GM18951 (cell line): Measurements from ENCODE around the gene ELP4.
"Not testable (repeated sequence)": the region's sequence is repeated elsewhere in the genome, so short reads cannot be mapped to it uniquely, and the experiment has no call there.

Experiments used
- POLR2A ChIP-seq: IDR thresholded peaks from 4 replicates; pipeline ENCODE4 v1.6.1; 2011; ENCODE audit warnings: mild to moderate bottlenecking; ENCODE audit not compliant: insufficient read length, insufficient read depth; ENCODE audit errors: extremely low read depth
- in situ Hi-C: fragments of 300-500 bp; cut with MboI; formaldehyde crosslinking; loops from one replicate; pipeline ENCODE4 v1.12.0; 2022; ENCODE audit warnings: low sequenced_read_pairs, mixed read lengths, inconsistent platforms; ENCODE audit not compliant: unreplicated experiment

The ELP4 gene

DNA sequence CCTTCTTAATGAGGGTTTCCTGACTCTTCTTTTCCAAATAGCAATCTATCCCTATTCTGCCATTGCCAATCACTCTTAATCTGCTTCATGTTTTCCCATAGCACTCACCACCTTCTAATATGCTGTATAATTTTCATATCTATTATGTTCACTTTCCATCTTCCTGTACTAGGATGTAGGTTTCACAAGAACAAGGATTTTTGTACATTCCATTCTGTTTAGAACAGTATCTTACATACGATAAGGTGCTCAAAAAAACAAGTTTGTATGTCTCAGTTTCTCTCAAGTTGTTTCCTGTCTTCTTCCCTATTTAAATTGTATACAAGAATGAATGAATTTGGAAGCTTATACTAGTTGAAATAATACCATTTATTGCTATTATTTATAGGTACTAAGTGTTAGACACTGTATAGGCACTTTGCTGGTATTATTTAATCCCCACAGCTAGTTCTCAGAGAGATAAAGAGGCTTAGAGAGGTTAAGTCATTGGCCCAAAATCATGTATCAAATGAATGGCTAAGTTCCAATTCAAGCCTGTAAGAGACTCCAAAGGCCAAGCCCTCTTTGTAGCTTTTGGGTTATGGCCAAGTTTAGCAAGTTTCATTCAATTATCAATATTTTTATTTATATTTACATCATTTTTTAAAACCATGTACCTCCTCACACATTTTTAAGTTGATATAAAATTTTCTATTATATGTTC, 166.9 kb downstream of the ELP4 start:
- TF ChIP-seq POLR2A = no peak
- in situ Hi-C loops = no loop called here

DNA sequence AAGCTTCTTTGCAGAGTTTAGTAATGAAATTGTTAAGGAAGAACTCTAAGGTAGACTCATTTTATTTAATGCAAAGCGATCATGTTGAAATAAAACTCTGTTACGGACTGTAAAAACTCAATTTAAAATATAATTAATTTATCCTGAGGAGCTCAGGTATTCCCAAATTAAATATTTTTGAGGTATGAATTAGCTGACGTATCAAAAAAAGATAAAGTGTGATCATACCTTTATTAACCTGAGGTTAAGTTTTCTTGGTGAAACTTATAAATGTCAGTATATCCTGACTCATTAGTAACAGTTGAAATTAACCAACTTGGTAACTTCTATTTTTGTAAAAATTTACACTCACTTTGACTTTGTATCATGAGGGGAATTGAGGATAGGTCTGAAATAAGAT, 171.2 kb downstream of the ELP4 start:
- no peak for TF ChIP-seq POLR2A

DNA sequence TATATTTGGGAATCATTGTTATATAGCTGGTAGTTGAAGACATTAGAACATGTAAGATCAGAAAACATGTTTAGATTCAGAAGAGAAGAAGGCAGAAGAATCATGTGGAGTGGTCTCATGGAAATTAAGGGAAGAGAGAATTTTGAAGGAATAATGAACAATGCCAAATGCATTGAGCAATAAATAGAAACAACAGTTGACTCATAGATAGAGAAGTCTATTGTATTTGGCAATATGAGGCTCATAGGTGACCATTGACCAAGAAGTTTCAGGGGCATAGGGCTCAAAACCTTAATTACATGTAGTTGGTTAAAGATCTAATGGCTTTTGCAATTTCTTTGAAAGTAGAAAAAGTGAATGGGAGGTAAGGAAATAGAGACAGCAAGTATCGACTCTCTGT, 177.7 kb downstream of the ELP4 start:
- no peak for TF ChIP-seq POLR2A
- in situ Hi-C loops = no loop called here

More for the DNA sequence above, 171.2 kb downstream of the ELP4 start:
- in situ Hi-C loops = no loop called here

DNA sequence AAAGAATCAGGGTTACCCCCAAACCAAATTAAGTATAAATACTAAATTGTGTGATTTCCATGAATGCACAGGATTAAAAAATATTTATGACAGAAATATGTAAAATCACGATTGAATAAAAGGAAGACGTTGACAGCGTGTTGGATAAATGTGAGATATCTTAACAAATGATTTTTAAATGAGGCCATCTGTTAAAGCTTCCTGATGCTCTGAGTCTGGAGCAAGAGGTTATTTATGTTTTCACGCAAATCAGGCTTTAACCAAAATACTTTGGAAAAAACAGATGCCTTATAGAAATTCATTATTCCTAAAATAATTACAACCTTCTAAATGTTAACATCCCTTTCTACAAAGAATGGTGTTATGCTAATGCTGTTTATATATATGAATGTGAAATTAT, 178.3 kb downstream of the ELP4 start:
- no peak for TF ChIP-seq POLR2A
- in situ Hi-C loops = no loop called here

DNA sequence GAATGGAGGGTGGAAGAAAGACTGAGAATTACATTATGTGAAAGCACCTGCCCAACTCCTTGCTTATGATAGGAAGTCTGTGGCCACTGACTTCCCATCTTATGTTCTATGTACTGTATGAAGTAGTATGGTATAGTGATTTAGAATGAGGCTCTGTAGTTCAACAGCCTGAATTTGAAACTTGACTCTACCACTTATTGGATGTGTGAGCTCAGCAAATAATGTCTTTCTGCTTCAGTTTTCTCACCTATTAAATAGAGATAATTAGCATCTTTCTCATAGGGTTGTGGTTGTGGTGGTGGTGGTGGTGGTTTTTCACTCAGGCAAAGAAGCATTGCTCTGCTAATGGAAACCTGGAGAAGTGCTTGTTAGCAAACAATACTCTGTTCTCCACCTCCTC, 180.0 kb downstream of the ELP4 start:
- TF ChIP-seq POLR2A = no peak
- in situ Hi-C loops = no loop called here

DNA sequence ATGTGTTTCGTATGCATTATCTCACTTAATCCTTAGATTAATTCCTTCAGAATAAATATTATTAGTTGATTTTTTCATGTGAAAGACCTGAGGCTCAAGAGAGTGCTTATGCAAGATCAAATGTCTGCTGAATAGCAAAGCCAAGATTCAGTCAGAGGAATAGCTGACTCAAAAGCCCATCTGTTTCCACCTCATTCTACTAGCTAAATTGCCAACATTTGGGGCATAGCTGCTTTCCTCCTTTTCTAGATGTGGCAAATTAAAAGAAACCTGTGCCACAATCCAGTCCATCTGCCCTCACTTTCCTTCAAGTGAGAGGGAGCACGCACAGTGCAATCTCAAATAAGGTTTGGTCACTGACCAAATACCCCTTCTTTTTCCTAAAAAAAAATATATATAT, 180.5 kb downstream of the ELP4 start:
- TF ChIP-seq POLR2A = no peak
- in situ Hi-C loops = no loop called here

DNA sequence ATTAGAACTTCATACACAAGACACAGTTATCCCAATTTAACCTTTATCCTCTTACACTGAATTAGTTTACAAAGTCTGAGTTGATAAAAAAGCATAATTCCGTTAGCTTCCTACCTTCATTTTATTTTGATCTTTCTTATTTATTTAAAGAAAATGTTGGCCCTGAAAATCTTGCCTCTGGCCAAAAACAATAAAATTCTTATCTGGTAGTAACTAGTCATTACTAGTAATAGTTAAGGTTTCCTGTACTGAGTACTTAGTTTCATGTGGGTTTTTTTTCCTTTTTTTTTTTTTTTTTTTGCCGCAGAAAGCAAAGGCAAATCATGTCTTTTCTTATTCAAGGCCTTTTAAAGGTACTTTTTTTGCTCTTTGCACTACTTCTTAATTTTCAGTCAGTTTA, 180.9 kb downstream of the ELP4 start:
- no peak for TF ChIP-seq POLR2A
- in situ Hi-C loops = no loop called here

DNA sequence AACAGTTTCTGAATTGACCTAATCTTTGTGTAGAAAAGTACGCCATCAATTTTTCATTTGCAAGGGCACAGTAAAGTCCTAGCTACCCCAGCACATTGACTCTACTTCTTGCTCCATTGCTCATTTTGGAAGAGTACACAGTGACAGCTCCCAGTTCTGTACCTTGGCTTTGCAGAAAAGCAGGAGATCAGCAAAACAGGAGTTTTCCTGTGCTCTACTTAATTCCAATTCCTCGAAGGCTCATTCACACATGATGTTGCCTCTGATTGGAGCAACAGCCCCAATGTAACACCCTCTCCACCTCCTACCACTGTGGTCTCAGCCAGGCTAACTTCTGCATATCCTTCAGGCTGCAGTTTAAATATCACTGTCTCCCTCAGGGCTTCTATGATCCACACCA, 182.9 kb downstream of the ELP4 start:
- in situ Hi-C loops = no loop called here
- TF ChIP-seq POLR2A = no peak

DNA sequence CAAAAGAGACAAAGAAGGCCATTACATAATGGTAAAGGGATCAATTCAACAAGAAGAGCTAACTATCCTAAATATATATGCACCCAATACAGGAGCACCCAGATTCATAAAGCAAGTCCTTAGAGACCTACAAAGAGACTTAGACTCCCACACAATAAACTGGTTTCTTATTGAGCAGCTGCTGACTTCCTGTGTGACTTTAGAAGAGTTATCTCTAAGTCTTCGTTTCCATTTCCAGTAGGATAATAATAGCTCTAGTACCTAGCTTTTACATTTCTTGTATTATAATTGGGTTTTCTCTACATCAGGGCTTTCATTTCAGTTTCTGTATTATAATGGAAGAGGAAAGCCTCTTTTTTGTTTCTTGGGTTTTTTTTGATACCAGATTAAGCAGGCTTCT, 187.5 kb downstream of the ELP4 start:
- in situ Hi-C loops = not testable (repeated sequence)

DNA sequence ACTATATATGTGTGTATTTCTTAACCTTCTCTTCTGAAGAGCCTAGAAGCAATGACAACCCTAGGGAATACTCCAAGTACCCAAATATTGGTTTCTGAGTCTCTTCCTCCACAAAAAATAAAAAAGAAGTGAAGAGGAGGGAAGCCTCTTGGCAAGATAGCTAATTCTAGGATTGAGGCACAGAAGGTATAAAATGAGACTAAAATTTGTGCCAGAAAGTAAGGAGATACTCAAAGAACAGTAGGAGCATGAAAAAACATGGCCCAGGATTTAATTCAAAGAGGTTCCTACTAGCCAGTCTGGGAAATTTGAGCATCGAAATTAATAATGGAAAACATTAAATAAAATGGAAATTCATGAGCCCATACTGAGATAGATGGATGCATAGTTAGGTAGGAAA, 189.5 kb downstream of the ELP4 start:
- TF ChIP-seq POLR2A = no peak
- in situ Hi-C loops = no loop called here

DNA sequence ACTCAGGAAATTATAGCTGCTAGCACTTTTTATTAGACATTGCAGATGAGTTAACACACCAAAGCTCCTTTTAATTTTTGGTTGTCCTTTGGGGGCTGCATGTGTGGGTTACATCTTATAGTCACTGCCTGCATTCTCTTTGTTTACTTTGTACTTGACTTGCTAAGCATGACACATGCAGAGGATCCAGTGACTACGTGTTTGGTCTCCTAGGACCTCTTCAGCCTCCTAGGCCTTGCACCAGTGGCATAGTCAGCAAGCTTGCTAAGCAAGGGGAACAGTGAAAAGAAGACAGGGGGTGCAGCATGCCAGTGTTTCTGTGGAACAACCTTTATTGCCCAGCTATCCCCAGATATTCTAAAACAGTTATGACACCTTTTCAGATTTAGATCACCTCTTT, 193.4 kb downstream of the ELP4 start:
- TF ChIP-seq POLR2A = no peak
- in situ Hi-C loops = no loop called here

DNA sequence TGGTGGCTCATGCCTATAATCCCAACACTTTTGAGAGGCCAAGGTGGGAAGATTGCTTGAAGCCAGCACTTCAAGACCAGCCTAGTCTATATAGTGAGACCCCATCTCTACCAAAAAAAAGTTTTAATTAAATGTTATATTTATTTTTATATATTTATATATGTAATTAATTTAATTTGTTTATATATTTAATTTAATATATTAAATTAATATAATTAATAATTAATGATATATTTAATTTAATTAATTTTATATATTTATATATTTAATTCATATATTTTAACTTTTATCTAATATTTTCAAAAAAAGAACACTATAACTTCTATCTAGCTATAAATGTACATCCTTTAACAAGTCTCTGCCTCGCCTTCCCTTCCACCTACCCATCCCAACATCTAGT, 196.8 kb downstream of the ELP4 start:
- TF ChIP-seq POLR2A = no peak
- in situ Hi-C loops = no loop called here

DNA sequence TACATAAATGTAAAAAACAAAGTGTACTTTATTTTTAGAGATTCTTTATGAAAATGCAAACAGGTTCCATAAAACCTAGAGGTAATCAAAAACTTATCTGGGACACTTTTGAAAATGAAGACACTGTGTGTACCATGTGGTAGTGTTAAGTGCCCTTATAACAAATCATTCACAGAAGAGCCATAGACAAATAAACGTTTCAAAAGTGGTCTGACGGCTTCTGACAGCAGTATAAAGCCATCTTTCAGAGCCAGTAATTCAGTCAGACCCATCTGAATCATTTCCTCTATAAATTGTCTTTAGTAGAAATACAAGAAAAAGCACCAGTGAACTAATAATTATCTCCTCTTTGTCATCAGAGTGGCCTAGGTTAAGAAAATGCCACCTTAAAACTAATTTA, 201.6 kb downstream of the ELP4 start:
- TF ChIP-seq POLR2A = no peak
- in situ Hi-C loops = no loop called here

DNA sequence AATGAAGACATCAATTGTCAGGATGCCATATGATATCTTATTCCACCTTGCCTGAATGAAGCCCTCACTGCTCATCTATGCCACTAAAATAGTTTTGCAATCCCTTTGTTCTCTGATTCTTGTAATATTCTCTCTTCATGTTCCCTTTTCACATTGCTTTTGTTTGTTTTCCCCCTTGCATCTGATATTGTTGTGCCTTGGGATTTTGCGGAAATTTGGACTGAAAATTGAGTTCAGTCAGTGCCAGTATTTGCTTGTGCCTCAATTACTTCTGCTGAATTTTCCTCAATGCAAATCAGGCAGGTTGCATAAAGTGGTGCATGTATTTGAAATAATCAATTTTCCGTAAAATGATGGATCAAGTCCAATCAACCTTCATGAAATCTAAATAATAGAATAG, 203.3 kb downstream of the ELP4 start:
- TF ChIP-seq POLR2A = no peak
- in situ Hi-C loops = no loop called here

DNA sequence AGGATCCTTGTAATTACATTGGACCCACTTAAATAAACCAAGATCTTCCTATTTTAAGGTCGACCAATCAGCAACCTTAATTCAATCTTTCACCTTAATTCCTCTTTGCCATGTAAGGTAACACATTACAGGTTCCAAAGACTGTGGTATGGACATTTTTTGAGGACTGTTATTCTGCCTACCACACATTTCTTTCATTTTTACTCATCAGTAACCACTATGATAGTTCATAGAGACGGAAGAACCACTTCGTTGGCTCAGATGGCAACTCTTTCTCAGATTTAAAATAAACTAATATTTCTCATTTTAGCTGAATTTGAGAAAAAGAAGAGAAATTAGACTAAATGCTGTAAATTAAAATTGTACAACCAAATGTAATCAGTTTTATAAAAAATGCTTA, 205.3 kb downstream of the ELP4 start:
- in situ Hi-C loops = no loop called here
- no peak for TF ChIP-seq POLR2A
